Pancreas (tissue), 10 donors: ENCODE results near the gene DTD1. TPM values are rescaled to one million over a fixed set of nuclear protein-coding genes. Genes with fewer than 3 reads are reported as not detected.

Source experiments
- ATAC-seq, 4 donors: fragments of 200-7000 bp; cut with Tn5 transposase; one replicate each; pipeline versions ENCODE4 v1.8.0 to v1.9.1; 2020; ENCODE audit warnings: mild to moderate bottlenecking in 4 of 4, moderate library complexity in 4 of 4
- DNase-seq, 6 donors: peaks; one replicate each; pipeline ENCODE4 v3.0.0-alpha.2; 2020
- FAIRE-seq: peaks from 2 replicates; lab custom pipeline; 2012; peaks lifted over from hg19 to GRCh38; lab: Jason Lieb, UNC
- H3K27ac ChIP-seq, 4 donors: fragments of 200-600 bp; sonication (generic); 1 replicate in 3 of 4; 2 replicates in 1 of 4; pipeline versions ENCODE4 v1.5.0 to v1.8.0; 2020
- H3K27me3 ChIP-seq, 4 donors: fragments of 200-600 bp; one replicate each; pipeline ENCODE4 v1.8.0; 2021
- H3K36me3 ChIP-seq, 3 donors: fragments of 200-600 bp; sonication (generic) in 1 of 3; one replicate each; pipeline versions ENCODE4 v1.5.0 to v1.8.0; 2020 to 2021
- H3K4me1 ChIP-seq, 3 donors: fragments of 200-600 bp; one replicate each; pipeline ENCODE4 v1.8.0; 2021
- H3K4me3 ChIP-seq, 4 donors: fragments of 200-600 bp; sonication (generic) in 2 of 4; one replicate each; pipeline versions ENCODE4 v1.5.0 to v1.8.0; 2020 to 2021
- H3K9me3 ChIP-seq, 4 donors: fragments of 200-600 bp; one replicate each; pipeline ENCODE4 v1.8.0; 2021
- WGBS, 2 donors: extraction: QIAGEN DNeasy Blood & Tissue Kit; methylation state at CpG; one replicate each; pipeline ENCODE4 v1.1.7; 2013; 5-methylcytosine and 5-hydroxymethylcytosine counted together
- intact Hi-C, 3 donors: fragments of 100-400 bp; cut with DNase I; formaldehyde crosslinking; loops; one replicate each; pipeline versions ENCODE4 v1.11.1 to v1.14.2; 2022
- polyA plus RNA-seq, 2 donors: library from polyadenylated mRNA; stranded (reverse); fragments of 200-250 nt; gene quantifications; one replicate each; pipeline ENCODE4 v1.2.3, GENCODE V29; 2013
- total RNA-seq, 6 donors: library from RNA; stranded (reverse); fragmentation: NEBNext Ultra II Directional in 4 of 6; extraction: Animal tissue kit (Norgen Biotek cat#: 25700) in 4 of 6; gene quantifications; one replicate each; pipeline versions ENCODE4 v1.2.1 to v1.2.4, GENCODE V29; 2021 to 2023
- TF ChIP-seq, protein P1 (sequence below), 4 donors: fragments of 200-600 bp; sonication (generic) in 3 of 4; IDR thresholded peaks; one replicate each; pipeline versions ENCODE4 v1.5.0 to v1.8.0; 2021; ENCODE audit warnings: antibody characterized with exemption in 4 of 4
- donor health status: healthy with polysubstance abuse.
- donor health status: DM: no; HTN: no; CAD: no; lungs with moderate emphysema.
- donor health status: DM: no; HTN: no; CAD: no.
- donor health status: control.
- donor health status: control.
- donor health status: Bipolar disorder and iron deficiency.
- donor health status: DM: yes; HTN: yes; CAD: no.
- donor health status: DM: no; HTN: no; CAD: no.
- donor health status: DM: no; HTN: no; CAD: no.
- donor health status: DM: yes; HTN: yes; CAD: no.

DTD1 gene
- total and polyA plus RNA-seq, 8 donors, result 7.4 to 20.6 (median 12.1) TPM

DNA sequence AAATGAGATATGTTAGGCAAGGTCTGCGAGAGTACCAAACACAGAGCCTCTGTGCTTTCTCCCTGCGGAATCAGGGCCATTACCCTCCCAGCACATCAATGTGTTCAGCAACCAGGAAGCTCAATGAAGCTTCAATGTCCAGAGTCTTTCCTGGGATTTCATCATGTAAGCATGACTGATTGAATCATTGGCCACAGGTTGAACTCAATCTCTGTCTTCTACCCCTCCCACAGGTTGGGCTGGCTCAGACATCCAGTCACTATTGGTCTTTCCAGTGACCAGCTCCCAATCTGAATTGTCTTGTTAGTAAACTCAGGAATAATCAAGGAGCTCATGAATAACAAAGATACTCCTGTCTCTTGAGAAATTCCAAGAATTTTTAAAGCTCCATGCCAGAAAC is 2.7 kb upstream of the DTD1 start:
- no peak for DNase-seq
- 78% methylated on average over 2 of the region's 2 CpGs for WGBS, 2 donors
- TF ChIP-seq, protein P1, sequence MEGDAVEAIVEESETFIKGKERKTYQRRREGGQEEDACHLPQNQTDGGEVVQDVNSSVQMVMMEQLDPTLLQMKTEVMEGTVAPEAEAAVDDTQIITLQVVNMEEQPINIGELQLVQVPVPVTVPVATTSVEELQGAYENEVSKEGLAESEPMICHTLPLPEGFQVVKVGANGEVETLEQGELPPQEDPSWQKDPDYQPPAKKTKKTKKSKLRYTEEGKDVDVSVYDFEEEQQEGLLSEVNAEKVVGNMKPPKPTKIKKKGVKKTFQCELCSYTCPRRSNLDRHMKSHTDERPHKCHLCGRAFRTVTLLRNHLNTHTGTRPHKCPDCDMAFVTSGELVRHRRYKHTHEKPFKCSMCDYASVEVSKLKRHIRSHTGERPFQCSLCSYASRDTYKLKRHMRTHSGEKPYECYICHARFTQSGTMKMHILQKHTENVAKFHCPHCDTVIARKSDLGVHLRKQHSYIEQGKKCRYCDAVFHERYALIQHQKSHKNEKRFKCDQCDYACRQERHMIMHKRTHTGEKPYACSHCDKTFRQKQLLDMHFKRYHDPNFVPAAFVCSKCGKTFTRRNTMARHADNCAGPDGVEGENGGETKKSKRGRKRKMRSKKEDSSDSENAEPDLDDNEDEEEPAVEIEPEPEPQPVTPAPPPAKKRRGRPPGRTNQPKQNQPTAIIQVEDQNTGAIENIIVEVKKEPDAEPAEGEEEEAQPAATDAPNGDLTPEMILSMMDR (IDR thresholded peaks at IDR 0.05), result no peak
- intact Hi-C loops, result no loop called here
- ATAC-seq, result no peak
- no peak for FAIRE-seq
- no peak overlapping the region for H3K27ac ChIP-seq
- no peaks in the 10 kb centered on the region for H3K36me3 ChIP-seq
- H3K27me3 ChIP-seq, result no peaks in the 10 kb centered on the region
- H3K4me3 ChIP-seq, result no peak overlapping the region
- no peaks in the 10 kb centered on the region for H3K9me3 ChIP-seq
- no peaks in the 10 kb centered on the region for H3K4me1 ChIP-seq

DNA sequence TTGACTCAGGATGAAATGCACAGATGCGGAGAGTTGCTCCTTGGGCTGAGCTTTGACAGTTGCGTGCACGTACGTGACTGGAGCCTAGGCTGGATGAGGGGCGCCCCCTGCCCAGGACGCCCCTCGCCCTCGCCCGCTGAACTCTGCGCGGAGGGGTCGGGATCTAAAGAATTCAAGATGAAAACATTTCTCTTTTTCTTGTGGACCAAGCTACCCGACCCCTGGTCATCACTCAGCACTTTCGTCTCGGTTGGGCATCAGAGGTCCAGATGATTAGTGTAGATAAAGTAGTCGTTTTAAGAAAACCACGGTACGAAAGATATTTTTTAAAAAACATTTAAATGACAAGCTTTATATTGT is 700 bp downstream of the DTD1 start:
- intact Hi-C loops, result no loop called here

DNA sequence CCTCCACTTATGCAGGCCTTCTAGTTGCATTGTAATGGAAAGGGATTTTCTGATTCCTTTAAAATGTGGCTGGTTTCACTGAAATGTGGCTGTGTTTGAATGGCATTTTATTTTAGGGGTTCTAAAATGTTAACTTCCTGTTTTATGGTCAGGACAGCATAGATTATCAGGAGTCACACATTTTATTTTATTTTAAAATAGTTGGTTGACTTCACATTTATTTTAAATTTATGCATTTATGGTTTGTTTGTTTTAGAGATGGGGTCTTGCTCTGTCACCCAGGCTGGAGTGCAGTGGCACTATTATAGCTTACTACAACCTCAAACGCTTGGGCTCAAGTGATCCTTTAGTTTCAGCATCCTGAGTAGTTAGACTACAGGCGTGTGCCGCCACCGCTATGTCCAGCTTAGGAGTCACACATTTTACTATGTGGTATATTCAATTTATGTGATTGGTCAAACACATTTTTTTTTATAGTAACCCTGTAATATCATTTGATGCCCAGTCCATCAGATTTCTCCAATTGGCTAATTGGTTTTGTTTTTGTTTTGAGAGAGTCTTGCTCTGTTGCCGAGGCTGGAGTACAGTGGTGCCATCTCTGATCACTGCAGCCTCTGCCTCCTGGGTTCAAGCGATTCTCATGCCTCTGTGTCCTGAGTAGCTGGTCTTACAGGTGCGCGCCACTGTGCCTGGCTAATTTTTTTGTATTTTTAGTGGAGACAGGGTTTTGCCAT is 2.3 kb downstream of the DTD1 start:
- Histone ChIP-seq H3K9me3 (no peaks in the 10 kb centered on the region), H3K4me3 (no peak overlapping the region), H3K4me1 (no peaks in the 10 kb centered on the region), H3K36me3 (no peaks in the 10 kb centered on the region), H3K27me3 (no peaks in the 10 kb centered on the region), H3K27ac (no peak overlapping the region)
- WGBS, 2 donors, result 94 to 97% methylated on average over 8 of the region's 8 CpGs
- FAIRE-seq, result no peak
- TF ChIP-seq, protein P1 (IDR thresholded peaks at IDR 0.05), result no peak
- intact Hi-C loops, result no loop called here
- DNase-seq, result no peak
- ATAC-seq, result no peak

More for the DNA sequence above, 700 bp downstream of the DTD1 start:
- no peaks in the 10 kb centered on the region for H3K4me1 ChIP-seq
- H3K27ac ChIP-seq, result peak overlapping the region in 2 of 4 donors; percentile 17 to 69
- FAIRE-seq, result no peak
- H3K27me3 ChIP-seq, result no peaks in the 10 kb centered on the region
- TF ChIP-seq, protein P1 (IDR thresholded peaks at IDR 0.05), result no peak
- no peaks in the 10 kb centered on the region for H3K36me3 ChIP-seq
- 3 to 5% methylated on average over 18 of the region's 18 CpGs for WGBS, 2 donors
- ATAC-seq, result no peak
- peak overlapping the region; percentile 62 to 98 (median 90) for H3K4me3 ChIP-seq
- DNase-seq, result peak in 1 of 6 donors; percentile 55
- H3K9me3 ChIP-seq, result no peaks in the 10 kb centered on the region

DNA sequence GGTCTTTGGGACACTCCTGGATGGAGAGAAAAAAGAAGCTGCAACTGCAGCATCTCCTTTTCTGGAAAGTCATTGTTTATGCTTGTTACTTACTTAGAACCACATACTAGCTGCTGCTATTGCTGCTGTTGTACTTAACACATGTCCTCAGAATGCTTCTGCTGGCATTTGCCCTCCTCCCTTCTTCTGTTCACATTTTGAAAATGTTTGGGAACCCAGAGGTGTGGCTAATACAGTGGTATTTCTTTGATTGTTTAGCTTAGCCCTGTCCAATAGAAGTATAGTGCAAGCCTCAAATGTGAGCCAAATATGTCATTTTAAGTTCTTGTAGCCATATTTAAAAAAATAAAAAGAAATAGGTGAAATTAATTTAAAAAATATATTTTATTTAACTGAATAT is 8.4 kb downstream of the DTD1 start:
- Histone ChIP-seq H3K27me3 (no peaks in the 10 kb centered on the region), H3K9me3 (no peaks in the 10 kb centered on the region), H3K4me1 (no peaks in the 10 kb centered on the region), H3K4me3 (no peak overlapping the region), H3K27ac (no peak overlapping the region), H3K36me3 (no peaks in the 10 kb centered on the region)
- FAIRE-seq, result no peak
- DNase-seq, result no peak
- intact Hi-C loops, result no loop called here
- ATAC-seq, result no peak
- TF ChIP-seq, protein P1 (IDR thresholded peaks at IDR 0.05), result no peak

DNA sequence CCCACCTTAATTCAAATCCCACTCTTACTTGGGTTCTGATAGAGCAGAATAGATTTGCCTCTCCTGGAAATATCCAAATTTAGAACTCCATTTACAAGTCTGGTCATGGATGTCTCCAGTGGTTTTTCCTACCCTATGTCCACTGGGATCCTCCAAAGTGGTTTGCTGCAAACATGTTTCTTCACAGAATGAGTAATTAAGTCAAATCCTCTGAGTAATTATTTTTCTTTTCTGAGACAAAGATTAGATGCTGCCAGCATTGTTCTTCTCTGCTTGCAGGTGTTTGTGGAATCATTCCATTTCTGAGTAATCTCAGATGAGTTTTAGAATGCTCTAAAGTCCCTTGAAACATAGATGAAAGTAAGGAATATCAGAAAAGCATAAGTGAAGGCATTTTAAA is 21.9 kb downstream of the DTD1 start:
- ATAC-seq (no peak), DNase-seq (no peak), FAIRE-seq (no peak)
- Histone ChIP-seq H3K4me1 (no peaks in the 10 kb centered on the region), H3K9me3 (no peaks in the 10 kb centered on the region), H3K27me3 (no peaks in the 10 kb centered on the region), H3K4me3 (no peak overlapping the region), H3K36me3 (no peaks in the 10 kb centered on the region), H3K27ac (no peak overlapping the region)
- TF ChIP-seq, protein P1 (IDR thresholded peaks at IDR 0.05), result no peak
- intact Hi-C loops, result no loop called here
